PFSK-1 (cell line): ENCODE data around the gene RASGRF2.

ENCODE experiments used
- FOXP2 ChIP-seq: optimal IDR thresholded peaks from 2 replicates; pipeline ENCODE3; 2011; ENCODE audit warnings: borderline replicate concordance, control low read depth, inconsistent platforms; ENCODE audit not compliant: insufficient read depth; ENCODE audit errors: extremely low read length, extremely low read depth
- POLR2AphosphoS5 ChIP-seq: IDR thresholded peaks from 2 replicates; pipeline ENCODE4 v1.6.1; 2012; ENCODE audit warnings: low read depth, mild to moderate bottlenecking, control low read depth, low read length, moderate library complexity
- SIN3A ChIP-seq: IDR thresholded peaks from 2 replicates; pipeline ENCODE4 v1.6.1; 2012; ENCODE audit warnings: mild to moderate bottlenecking, low read length, moderate library complexity, borderline replicate concordance; ENCODE audit not compliant: insufficient read depth
- TAF1 ChIP-seq: IDR thresholded peaks from 2 replicates; pipeline ENCODE4 v1.6.1; 2012; ENCODE audit warnings: low read length, control low read depth, borderline replicate concordance; ENCODE audit not compliant: insufficient read depth
- TF ChIP-seq, protein P1 (sequence below), 2 experiments: IDR thresholded peaks; 2 replicates each; pipeline versions ENCODE4 v1.6.1 to v1.8.0; 2011 to 2012; ENCODE audit warnings: low read depth in 2 of 2, low read length in 2 of 2, control low read depth in 1 of 2, inconsistent platforms in 1 of 2, mild to moderate bottlenecking in 1 of 2, moderate library complexity in 1 of 2; ENCODE audit not compliant: insufficient read depth in 1 of 2

- TF ChIP-seq POLR2AphosphoS5 (no peak), TAF1 (no peak), SIN3A (no peak), FOXP2 (no peak)
- TF ChIP-seq, protein P1, sequence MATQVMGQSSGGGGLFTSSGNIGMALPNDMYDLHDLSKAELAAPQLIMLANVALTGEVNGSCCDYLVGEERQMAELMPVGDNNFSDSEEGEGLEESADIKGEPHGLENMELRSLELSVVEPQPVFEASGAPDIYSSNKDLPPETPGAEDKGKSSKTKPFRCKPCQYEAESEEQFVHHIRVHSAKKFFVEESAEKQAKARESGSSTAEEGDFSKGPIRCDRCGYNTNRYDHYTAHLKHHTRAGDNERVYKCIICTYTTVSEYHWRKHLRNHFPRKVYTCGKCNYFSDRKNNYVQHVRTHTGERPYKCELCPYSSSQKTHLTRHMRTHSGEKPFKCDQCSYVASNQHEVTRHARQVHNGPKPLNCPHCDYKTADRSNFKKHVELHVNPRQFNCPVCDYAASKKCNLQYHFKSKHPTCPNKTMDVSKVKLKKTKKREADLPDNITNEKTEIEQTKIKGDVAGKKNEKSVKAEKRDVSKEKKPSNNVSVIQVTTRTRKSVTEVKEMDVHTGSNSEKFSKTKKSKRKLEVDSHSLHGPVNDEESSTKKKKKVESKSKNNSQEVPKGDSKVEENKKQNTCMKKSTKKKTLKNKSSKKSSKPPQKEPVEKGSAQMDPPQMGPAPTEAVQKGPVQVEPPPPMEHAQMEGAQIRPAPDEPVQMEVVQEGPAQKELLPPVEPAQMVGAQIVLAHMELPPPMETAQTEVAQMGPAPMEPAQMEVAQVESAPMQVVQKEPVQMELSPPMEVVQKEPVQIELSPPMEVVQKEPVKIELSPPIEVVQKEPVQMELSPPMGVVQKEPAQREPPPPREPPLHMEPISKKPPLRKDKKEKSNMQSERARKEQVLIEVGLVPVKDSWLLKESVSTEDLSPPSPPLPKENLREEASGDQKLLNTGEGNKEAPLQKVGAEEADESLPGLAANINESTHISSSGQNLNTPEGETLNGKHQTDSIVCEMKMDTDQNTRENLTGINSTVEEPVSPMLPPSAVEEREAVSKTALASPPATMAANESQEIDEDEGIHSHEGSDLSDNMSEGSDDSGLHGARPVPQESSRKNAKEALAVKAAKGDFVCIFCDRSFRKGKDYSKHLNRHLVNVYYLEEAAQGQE (IDR thresholded peaks at IDR 0.05; ENCODE audit: insufficient read depth in 1 of 2, low read depth in 2 of 2, low read length in 2 of 2), result no peak
Observed at GRCh38 chr5:81203729-81204128, 243.6 kb downstream of the RASGRF2 start.
